GM21367 (cell line): ENCODE data around the gene LAMP1.
"Not testable (repeated sequence)": the region's sequence is repeated elsewhere in the genome, so short reads cannot be mapped to it uniquely, and the experiment has no call there.

Experiments used
- ATAC-seq: cut with Tn5 transposase; IDR thresholded peaks from one replicate; pipeline ENCODE4 v1.9.1; 2021; ENCODE audit not compliant: unreplicated experiment

Gene LAMP1

GRCh38 chr13:113354831-113355610, 58.0 kb downstream of the LAMP1 start:
- no peak for ATAC-seq

- no peak for ATAC-seq
Observed at GRCh38 chr13:113355621-113356020, 58.6 kb downstream of the LAMP1 start.

GRCh38 chr13:113356596-113356995, 59.6 kb downstream of the LAMP1 start:
- ATAC-seq, result no peak

- ATAC-seq, result no peak
Observed at GRCh38 chr13:113357529-113357928, 60.5 kb downstream of the LAMP1 start.

- no peak for ATAC-seq
Observed at GRCh38 chr13:113358653-113359190, 61.7 kb downstream of the LAMP1 start.

- ATAC-seq, result no peak
Observed at GRCh38 chr13:113359571-113359970, 62.5 kb downstream of the LAMP1 start.

- ATAC-seq, result no peak
Observed at GRCh38 chr13:113360446-113360845, 63.4 kb downstream of the LAMP1 start.

- ATAC-seq, result no peak
Observed at GRCh38 chr13:113361406-113361805, 64.4 kb downstream of the LAMP1 start.

GRCh38 chr13:113364311-113364889, 67.4 kb downstream of the LAMP1 start:
- ATAC-seq, result no peak

GRCh38 chr13:113364901-113365582, 68.0 kb downstream of the LAMP1 start:
- ATAC-seq, result no peak

- ATAC-seq, result no peak
Observed at GRCh38 chr13:113365583-113365970, 68.5 kb downstream of the LAMP1 start.

GRCh38 chr13:113365971-113366588, 69.0 kb downstream of the LAMP1 start:
- ATAC-seq, result no peak

GRCh38 chr13:113367020-113367560, 70.1 kb downstream of the LAMP1 start:
- ATAC-seq, result no peak

- ATAC-seq, result no peak
Observed at GRCh38 chr13:113367771-113368170, 70.7 kb downstream of the LAMP1 start.

- not testable (repeated sequence) for ATAC-seq
Observed at GRCh38 chr13:113368353-113368752, 71.3 kb downstream of the LAMP1 start.

- ATAC-seq, result no peak
Observed at GRCh38 chr13:113369189-113369588, 72.2 kb downstream of the LAMP1 start.

- ATAC-seq, result no peak
Observed at GRCh38 chr13:113369881-113370280, 72.8 kb downstream of the LAMP1 start.

GRCh38 chr13:113371061-113371460, 74.0 kb downstream of the LAMP1 start:
- ATAC-seq, result no peak

- not testable (repeated sequence) for ATAC-seq
Observed at GRCh38 chr13:113371701-113372100, 74.7 kb downstream of the LAMP1 start.
